ENCODE measurements around the gene TTLL5.
"Not testable (repeated sequence)": the region's sequence is repeated elsewhere in the genome, so short reads cannot be mapped to it uniquely, and the experiment has no call there.

Gene TTLL5

DNA sequence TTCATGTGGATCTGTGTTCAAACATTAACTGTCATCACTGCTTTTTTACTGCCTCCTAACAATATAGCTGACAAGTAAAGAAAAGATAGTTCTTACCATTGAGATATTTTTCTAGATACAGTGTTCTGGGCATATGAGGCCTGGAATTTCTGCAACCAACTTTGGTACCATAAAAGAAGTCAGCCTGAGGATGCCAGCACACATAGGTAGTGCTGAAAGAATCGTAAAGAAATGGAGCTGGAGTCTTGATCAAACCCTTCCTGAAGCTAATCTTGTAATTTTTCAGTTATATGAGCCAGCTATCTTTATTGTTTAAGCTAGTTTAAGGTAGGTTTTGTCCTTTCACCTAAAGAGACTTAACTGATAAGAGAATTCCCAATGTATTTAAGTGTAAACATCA is 11.7 kb upstream of the TTLL5 start:
- DNase-seq: no peak

DNA sequence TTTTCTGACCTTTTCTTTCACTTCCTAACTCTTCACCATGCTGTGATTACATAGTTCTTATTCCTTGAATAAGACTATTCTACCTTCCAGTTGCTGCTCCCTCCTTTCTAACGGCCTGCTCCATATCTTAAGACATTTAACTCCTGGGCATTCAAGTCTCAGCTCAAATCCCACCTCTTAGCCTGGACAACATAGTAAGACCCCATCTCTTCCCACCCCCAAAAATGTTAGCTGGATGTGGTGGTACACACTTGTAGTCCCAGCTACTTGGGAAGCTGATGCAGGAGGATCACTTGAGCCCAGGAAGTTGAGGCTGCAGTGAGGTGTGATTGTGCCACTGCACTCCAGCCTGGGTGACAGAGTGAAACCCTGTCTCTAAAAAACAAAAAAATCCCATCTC is 11.3 kb upstream of the TTLL5 start:
- no peak for DNase-seq

DNA sequence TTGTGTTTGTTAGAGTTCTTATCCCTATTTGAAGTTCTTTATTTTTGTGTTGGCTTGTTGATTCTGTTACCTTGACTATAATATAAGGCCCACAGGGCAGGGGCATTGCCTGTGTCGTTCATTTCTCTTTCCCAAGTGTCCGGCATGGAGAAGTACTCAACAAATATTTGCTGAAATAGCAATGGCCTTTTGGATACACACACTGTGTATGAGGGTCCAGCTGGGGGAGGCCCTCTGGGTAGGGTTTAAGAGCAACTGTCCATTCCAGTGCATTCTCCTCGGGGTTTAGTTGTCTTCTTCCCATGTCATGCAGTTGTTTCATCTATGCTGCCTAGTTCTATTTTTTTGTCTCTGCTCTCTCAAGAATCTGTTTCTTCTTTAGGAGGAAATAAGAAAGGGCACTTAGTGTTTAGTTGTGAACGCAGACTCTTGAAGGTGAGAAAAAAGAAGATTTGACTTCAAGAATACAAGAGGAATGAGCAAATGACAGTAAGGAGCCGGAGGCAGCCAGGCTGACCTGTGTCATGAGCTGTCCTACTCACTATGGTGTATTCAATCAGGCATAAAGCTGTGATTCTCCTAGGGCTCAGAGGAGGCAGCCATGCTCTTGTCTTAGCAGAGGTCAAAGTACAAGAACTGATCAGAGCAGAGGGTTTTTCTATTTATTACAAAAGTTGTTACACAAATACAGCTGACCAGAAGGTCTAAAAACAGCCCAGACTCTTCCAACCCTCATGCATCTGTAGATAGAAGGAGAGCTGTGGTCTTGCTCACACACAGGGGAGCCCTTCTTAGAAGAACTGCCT is 10.6 kb upstream of the TTLL5 start:
- no peak for DNase-seq

DNA sequence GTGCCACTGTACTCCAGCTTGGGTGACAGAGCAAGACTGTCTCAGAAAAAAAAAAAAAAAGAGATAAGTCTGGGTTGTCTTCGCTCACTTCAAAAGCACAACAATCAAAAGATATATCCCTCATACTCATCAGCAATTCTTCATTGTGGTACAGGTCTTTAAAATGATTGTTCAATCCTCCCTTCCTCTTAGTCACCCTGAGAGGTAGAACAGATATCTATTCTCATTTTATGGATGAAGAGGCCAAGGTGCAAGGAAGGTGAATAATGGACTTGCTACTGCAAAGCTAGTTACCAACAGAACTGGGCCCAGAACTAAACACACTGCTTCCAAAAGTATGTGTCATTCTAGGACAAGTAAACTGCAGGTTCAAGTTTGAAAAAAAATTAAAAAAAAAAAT is 7.5 kb upstream of the TTLL5 start:
- no peak for DNase-seq

DNA sequence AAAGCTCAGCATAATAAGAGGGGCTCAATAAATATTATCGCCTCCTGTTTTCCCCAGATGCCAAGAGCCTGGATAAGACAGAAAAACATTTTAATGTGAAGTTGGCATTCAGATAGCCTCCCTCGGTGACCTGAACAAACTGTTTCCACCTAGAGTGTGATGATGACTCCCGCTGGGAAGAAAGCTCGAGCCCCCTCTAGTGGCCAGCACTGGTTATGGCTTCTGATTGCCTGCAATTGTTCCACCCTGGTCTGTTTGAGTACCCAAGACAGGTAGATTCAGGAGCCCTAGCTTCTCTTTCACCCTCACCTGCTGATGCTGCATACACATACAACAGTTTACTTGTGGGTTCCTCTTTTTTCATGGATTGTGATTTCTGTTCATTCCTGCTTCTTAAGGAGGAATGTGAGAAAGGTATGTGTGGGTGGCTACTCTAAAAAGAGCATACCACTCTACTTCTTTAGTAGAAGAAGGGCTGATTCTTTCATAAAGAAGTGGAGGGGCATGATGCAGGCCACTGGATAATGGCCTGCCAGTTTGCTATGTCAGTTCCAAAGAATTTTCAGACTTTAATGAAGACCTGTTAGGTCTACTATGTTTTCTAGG is 6.8 kb upstream of the TTLL5 start:
- peak; percentile 72 for DNase-seq

DNA sequence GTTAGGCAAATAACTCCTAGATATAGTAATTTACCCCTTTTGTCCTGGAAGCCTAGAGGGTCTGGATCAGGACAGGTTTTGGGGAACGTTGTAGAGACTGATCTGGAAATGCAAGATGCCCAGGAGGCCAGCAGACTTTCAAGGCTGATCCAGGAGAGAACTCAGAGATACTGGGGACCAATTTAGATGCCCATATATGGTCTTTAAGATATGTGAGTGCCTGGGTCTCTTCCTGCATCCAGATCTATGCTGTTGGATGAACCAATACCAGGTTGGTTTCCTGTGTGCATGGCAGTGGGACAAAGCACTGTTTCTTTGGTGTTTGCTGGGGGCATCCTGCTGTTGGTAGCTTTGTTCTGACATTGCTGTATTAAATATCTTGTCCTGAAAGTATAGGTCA is 5.8 kb upstream of the TTLL5 start:
- DNase-seq: no peak

DNA sequence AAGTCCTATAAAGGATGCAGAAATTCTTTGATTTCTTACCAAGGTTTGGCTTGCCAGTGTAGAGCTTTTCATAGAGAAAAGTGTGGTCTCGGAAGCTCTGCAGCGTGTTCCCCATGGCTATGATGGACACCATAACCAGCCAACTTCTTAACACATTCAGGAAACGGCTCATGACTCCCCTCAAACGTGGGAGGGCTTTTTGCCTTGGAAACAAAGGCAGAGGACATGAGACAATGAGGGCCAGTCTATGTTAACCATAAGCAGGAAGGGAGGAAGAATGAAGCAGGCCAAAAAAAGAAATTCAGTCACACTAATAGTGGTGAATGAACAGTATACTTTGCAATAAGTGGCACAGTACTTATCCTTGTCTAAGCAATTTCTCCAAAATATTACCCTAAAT is 3.7 kb upstream of the TTLL5 start:
- no peak for DNase-seq

DNA sequence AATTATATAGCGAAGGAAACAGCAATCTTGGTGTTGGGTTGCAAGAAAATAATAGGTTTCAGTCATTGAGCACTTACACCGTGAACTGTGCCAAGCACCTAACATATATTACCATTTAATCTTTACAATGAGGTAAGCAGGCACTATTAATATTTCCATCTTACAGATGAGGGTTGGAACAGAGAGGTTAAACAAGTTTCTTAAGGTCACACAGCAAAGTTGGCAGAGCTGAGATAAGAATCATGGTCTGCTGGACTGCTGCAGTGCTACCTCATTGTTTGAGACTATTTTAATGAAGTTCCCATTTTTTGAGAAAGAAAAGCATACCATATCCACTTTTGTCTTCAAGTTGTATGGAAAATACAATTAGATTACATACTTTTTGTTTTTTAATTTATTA is 2.1 kb upstream of the TTLL5 start:
- DNase-seq: no peak

DNA sequence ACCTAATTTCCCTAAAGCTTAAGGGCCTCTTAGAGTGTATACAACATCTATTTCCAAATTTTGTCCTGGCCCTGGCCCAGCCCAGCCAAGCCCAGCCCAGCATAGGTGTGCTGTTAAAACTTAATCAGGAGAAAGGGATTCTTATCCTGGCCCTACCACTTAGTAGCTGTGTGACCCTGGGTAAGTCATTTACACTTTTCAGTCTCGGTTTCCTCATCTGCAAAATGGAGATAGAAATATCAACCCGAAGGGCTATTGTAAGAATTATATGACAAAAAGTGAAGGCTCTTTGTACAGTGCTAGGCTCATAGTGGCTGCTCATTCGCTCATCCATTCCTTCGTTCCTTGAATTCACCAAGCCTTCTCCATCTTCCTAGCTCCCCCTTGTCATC is 812 bp upstream of the TTLL5 start:
- no peak for DNase-seq

DNA sequence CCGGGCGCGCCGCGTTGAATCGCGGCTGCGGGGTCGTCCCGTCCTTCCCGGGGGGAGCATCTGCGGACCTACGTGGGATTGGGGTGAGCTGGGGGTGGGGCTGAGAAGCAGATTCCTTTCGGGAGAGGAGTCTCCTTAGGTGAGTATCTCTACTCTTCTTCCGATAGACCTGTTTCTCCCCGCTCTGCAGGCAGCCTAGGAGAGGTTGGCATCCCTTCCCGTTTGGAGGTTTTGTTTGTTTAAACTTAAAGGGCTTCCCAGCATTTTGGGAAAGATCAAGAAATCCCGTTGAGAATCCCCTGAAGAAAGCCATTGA is 411 bp downstream of the TTLL5 start:
- no peak for DNase-seq

DNA sequence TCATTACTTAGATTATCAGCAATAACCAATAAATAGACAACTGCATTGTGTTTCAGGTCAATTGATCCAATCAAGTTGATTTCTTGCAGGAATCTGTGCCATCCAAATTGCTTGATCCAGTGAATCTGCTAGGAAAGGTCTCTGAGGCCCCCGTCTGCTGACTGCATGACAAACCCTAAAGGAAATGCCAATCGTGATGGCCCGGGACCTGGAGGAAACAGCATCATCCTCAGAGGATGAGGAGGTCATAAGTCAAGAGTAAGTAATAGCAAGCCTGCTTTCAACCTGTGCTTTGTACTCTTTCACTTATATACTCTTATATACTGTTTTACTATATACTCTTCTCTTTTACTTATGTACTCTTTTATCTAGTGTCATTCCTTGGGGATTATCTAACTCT is 1.9 kb downstream of the TTLL5 start:
- DNase-seq: no peak

DNA sequence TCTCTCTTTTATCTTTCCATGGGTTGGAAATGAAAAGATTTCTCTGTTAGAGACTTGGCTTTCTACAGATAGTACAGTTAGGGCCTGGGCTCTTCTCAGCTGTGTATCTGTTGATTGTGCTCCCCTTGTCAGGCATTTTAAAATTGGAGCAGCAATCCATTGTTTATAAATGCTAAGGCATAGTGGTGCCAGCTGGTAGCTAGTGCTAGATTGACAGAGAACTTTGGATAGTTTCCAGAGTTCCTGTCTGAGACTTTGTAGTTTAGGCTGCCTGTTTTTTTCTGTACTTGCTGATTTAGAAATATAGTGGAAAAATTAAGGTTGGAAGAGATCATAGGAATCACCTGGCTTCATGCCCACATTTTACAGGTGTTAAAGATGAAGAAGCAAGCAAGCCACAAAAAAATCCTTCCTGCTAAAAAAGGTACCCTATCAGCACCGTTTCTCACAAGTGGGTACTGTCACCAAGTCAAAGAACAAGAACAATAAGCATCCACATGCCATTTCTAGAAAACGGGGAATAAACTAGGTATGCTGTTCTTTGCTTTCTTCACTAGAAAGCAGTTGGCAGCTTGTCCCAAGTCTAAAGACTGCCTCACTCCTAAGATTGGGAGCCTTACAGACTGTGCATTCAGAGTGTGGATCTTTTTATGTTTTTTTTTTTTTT is 6.2 kb downstream of the TTLL5 start:
- DNase-seq: no peak

DNA sequence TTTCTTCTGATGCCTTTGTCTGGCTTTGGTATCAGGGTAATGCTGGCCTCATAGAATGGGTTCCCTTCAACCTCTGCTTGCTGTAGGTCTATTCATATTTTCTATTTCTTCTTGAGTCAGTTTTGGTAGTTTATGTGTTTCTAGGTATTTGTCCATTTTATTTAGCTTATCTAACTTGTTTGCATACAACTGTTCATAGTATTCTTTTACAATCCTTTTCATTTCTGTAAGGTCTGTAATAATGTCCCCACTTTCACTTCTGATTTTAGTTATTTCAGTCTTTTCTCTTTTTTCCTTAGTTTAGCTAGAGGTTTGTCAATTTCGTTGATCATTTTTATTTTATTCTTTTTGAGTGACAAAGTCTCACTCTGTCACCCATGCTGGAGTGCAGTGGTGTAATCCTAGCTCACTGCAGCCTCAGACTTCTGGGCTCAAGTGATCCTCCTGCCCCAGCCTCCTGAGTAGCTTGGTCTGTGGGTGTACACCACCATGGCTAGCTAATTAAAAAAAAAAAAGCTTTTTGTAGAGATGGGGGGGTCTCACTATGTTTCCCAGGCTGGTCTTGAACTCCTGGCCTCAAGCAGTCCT is 11.7 kb downstream of the TTLL5 start:
- no peak for DNase-seq

DNA sequence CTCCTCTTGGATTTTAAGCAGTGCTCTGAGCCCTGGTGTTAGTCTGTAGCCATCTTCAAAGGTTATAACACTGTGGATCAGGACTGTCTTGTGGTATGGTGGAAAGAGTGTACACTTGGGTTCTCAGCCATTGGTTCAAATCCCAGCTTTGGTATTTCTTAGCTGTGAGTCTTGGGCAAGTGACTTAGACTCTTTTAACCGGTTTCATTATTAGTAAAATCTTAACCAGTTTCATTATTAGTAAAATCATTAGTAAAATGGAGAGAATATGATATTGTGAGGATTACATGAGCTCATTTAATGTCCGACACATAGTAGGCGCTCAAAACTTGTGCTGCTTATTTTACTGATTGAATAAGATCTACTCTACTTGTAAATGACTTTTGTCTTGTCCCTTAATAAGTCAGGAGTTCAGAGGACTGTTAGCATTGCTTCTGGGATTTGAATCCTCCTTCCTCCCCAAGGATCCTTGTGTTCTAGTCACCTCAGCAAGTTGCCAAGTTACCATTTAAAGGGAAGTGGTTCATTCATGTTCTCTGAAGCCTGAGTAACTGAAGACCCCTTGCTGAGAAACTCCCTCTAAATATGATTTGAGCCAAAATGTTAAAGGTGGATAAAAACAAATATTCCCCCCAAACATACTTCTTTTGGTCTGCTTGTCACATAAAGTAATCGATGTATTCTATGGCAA is 12.4 kb downstream of the TTLL5 start:
- no peak for DNase-seq

DNA sequence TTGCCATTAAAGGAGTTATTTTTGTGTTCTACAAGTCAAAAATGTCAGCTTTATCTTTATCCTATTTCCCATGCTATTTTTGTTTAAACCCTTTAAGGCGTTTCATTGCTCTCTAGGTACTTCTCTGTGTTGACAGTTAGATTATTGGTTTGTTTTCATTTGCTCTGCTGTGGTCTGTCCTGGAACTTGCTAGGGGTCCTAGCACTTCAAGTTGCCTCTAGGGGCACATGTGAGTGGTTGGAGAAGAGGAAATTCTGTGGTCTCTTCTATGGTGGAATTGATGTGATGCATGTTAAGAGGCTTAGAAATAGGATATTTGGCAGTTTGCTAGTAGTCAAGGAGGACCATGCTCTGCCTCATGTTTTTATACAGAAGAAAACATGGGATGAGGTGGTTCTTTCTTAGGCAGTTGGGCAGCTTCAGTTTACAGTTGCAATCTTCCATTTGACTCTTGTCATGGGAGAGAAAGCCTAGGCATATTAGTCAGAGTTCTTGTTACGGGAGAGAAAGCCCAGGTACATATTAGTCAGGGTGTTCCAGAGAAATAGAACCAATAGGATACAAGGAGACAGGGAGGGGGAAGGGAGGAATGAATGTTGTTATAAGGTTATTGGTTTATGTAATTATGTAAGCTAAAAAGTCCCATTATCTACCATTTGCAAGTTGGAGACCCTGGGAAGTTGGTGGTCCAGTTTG is 14.4 kb downstream of the TTLL5 start:
- no peak for DNase-seq

DNA sequence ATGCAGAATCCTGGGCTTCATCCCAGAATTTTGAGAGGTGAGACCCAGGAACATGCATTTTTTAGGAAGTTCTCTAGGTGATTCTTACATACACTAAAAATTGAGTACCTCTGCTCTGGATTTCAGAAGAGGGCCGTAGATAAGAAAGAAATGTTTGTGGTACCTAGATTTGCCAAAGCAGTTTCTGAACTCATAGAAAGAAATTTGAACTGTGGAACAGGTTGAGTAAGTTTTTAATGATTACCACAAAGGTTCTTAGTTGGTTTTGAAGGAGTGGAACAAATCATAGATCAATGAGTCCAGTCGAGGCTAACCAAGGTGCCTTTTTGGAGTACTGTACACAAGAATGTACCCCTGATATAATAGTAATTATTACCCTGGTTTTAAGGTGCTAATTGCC is 24.9 kb downstream of the TTLL5 start:
- DNase-seq: no peak

DNA sequence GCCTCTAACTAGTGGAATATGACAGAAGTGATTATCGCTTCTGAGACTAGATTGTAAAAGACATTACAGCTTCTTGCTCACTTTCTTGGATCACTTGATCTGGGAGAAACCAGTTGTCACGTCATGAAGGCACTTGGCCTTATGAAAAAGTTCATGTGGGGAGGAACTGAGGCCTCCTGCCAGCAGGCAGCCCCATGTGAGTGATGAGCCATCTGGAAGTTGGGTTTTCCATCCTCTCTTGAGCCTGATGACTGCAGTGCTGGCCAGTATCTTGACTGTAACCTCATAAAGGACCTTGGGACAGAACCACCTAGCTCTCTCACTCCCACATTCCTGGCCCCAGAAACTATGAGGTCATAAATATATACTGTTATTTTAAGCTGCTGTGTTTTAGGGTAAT is 28.0 kb downstream of the TTLL5 start:
- no peak for DNase-seq

DNA sequence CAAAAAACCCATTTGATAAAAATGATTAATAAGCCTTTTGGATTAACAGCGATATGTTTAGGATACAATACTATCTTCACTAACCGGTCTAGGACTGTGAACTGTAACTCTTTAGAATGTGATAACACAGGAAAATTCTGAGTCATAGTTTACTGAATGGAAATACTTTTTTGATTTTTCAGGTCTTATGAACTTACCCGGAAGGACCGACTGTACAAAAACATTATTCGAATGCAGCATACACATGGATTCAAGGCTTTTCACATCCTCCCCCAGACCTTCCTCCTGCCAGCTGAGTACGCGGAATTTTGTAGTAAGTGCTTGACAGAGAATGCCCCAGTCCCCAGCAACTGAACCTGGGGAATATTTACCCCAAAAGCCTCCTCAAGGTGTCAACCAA is 29.0 kb downstream of the TTLL5 start:
- no peak for DNase-seq

DNA sequence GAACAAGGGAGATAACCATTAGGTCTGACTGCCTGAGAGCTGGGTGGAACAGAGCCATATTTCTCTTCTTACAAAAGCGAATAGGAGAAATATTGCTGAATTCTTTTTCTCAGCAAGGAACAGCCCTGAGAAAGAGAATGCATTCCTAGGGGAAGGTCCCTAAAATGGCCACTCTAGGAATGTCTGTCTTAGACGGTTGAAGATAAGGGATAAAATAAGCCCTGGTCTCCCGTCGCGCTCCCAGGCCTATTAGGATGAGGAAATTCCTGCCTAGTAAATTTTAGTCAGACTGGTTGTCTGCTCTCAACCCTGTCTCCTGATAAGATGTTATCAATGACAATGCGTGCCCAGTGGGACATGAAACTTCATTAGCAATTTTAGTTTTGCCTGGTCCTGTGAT is 34.0 kb downstream of the TTLL5 start:
- DNase-seq: not testable (repeated sequence)

DNA sequence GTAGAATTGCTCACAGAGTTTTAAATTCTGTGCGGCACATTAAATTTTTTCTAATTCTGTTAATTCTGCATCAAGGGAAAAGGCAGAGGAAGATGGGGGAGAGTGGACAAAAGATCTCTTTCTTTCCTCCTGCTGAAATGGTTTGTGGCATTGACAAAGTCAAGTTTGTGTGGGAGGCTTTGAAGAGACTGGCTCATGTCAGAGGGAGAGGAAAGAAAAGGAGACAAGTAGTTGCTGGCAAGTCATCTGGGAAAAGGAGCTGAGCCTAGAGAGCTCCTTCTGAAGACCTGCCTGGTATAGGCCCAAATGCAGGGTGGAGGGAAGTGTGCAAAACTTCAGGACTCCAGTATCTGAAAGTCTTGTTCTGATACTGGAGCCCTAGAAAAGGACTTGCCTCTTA is 36.3 kb downstream of the TTLL5 start:
- DNase-seq: no peak

DNA sequence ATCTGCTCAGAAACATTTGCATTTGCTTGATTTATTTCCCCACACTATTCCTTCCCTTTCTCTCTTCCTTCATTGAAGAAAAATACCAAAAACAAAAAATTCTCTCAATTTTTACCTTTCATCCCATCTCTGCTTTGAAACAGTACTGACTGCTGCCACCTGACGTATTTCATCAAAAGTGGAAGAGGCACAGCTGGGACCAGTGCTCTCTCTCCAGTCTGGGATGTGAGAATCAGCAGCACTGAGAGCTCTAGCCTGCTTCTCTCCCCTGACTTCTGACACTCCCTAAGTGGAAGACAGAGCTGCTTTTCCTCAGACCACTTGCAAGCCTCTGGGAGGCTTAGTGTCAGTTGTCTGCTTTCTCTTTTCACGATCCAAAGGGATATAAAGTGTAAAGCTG is 36.9 kb downstream of the TTLL5 start:
- DNase-seq: no peak

DNA sequence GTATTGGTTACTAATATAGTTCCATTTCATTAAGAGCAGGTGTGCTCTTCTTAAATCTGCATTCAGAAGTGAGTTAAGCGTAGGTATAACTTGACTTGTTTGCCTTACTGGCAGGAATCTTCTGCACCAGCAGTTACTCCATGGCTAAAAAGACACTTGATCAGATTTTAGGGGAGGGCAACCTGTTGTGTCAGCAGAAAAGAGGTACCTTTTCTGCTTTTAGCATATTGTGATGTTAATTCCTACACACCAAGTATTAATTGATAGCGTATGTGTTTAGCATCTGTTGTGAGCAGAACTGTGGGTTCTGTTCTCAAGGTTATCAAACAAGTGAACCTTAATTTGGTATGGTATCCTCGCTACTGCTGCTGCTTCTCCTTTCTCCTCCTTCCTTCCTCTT is 38.3 kb downstream of the TTLL5 start:
- DNase-seq: no peak

DNA sequence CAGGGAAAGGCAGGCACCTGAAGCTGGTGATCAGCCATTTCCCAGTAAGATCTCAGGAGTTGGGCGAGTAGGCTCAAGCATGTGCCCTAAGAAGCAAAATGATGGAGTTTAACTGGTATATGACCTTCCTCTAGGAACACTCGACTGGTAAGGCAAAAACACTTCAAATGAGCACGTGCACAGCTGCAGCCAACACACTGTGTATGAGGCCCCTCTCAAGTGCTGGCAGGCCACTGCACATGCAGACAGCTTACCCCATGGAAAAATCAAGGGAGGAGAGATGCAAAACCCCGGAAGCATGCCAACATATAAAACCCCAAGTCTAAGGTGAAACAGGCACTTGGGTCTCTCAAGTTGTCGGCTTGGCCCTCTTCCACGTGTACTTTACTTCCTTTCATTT is 39.2 kb downstream of the TTLL5 start:
- DNase-seq: no peak

Data from stimulated activated naive CD4-positive, alpha-beta T cell treated with Interleukin-2 at 50 U/mL for 16 hours (primary cell).